ENCODE results near the gene MDH2. TPM values are rescaled to one million over a fixed set of nuclear protein-coding genes. Genes with fewer than 3 reads are reported as not detected.
"Not testable (repeated sequence)": the region's sequence is repeated elsewhere in the genome, so short reads cannot be mapped to it uniquely, and the experiment has no call there.

MDH2 gene
- total RNA-seq, 6 donors from 2014 or later: 52.4 to 131 (median 111) TPM

DNA sequence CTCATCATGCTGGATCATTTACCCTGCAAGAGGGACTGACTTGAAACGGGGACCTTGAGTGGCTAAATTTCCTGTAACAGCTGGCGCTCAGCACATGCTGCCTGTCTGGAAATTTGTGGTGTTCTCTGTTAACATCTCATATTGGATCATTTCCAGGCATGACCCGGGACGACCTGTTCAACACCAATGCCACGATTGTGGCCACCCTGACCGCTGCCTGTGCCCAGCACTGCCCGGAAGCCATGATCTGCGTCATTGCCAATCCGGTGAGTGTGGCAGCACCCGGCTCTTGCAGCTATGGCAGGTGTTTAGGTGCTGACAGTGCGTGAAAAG, 9.9 kb downstream of the MDH2 start:
- no peaks in the 10 kb centered on the region for H3K27me3 ChIP-seq
- no peak overlapping the region for H3K27ac ChIP-seq
- peaks cover 25 to 92% (median 66%) of the 10 kb centered on the region in 4 donors for H3K36me3 ChIP-seq
- no peak overlapping the region for H3K4me3 ChIP-seq
- no peak for DNase-seq
- TF ChIP-seq POLR2A (IDR thresholded peaks at IDR 0.05) (no peak), EP300 (IDR thresholded peaks at IDR 0.05) (no peak), POLR2AphosphoS5 (IDR thresholded peaks at IDR 0.05) (no peak)
- TF ChIP-seq, protein P1, sequence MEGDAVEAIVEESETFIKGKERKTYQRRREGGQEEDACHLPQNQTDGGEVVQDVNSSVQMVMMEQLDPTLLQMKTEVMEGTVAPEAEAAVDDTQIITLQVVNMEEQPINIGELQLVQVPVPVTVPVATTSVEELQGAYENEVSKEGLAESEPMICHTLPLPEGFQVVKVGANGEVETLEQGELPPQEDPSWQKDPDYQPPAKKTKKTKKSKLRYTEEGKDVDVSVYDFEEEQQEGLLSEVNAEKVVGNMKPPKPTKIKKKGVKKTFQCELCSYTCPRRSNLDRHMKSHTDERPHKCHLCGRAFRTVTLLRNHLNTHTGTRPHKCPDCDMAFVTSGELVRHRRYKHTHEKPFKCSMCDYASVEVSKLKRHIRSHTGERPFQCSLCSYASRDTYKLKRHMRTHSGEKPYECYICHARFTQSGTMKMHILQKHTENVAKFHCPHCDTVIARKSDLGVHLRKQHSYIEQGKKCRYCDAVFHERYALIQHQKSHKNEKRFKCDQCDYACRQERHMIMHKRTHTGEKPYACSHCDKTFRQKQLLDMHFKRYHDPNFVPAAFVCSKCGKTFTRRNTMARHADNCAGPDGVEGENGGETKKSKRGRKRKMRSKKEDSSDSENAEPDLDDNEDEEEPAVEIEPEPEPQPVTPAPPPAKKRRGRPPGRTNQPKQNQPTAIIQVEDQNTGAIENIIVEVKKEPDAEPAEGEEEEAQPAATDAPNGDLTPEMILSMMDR (IDR thresholded peaks at IDR 0.05): no peak
- ATAC-seq (ENCODE audit: low FRiP score in 2 of 2): no peak
- H3K4me1 ChIP-seq: peaks cover 0 to 5% (median 0%) of the 10 kb centered on the region in 4 donors
- 84 to 91% methylated on average over 7 to 11 of the region's 11 CpGs for WGBS, 2 donors
- no peaks in the 10 kb centered on the region for H3K9me3 ChIP-seq

DNA sequence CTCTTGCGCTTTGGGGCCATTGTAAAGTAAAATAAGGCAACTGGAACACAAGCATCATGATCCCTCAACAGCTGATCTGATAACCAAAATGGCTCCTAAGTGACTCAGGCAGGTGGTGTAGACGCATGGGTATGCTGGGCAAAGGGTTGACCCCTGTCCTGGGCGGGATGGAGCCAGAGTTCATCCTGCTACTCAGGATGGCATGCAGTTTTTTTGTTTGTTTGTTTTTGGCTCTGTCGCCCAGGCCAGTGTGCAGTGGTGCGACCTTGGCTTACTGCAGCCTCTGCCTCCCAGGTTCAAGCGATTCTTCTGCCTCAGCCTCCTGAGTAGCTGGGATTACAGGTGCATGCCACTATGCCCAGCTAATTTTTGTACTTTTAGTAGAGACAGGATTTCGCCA, 10.8 kb downstream of the MDH2 start:
- not testable (repeated sequence) for ATAC-seq (ENCODE audit: low FRiP score in 2 of 2); H3K9me3 ChIP-seq; DNase-seq; H3K4me3 ChIP-seq; H3K4me1 ChIP-seq; H3K27ac ChIP-seq; H3K27me3 ChIP-seq
- H3K36me3 ChIP-seq: peaks cover 25 to 97% (median 75%) of the 10 kb centered on the region in 4 donors
- WGBS, 2 donors: 90 to 96% methylated on average over 7 of the region's 7 CpGs

DNA sequence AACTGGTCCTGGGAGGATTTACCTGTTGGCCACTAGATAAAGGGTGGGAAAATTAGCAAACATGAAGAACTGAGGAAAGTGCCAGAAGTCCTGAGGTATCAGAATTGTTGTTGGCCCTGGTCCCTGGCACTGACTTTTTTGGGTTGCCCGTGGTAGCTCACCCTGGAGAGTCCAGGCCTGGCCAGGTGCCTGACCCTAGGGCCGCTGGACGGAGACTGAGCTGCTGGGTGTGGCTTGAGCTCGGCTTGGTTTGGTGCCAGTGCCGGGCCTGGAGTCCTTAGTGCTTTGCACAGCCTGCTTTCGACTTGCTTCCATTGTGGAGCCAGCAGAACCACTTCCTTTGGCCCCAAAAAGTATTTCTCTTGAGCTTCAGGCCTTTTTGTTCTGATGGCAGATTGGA, 12.9 kb downstream of the MDH2 start:
- no peaks in the 10 kb centered on the region for H3K9me3 ChIP-seq
- 71 to 85% methylated on average over 6 of the region's 6 CpGs for WGBS, 2 donors
- TF ChIP-seq, protein P1 (IDR thresholded peaks at IDR 0.05): no peak
- TF ChIP-seq POLR2A (IDR thresholded peaks at IDR 0.05) (no peak), POLR2AphosphoS5 (IDR thresholded peaks at IDR 0.05) (no peak), EP300 (IDR thresholded peaks at IDR 0.05) (no peak)
- H3K27ac ChIP-seq: no peak overlapping the region
- peaks cover 31 to 99% (median 89%) of the 10 kb centered on the region in 4 donors for H3K36me3 ChIP-seq
- no peaks in the 10 kb centered on the region for H3K4me1 ChIP-seq
- H3K4me3 ChIP-seq: no peak overlapping the region
- no peaks in the 10 kb centered on the region for H3K27me3 ChIP-seq
- DNase-seq: no peak
- ATAC-seq (ENCODE audit: low FRiP score in 2 of 2): no peak

DNA sequence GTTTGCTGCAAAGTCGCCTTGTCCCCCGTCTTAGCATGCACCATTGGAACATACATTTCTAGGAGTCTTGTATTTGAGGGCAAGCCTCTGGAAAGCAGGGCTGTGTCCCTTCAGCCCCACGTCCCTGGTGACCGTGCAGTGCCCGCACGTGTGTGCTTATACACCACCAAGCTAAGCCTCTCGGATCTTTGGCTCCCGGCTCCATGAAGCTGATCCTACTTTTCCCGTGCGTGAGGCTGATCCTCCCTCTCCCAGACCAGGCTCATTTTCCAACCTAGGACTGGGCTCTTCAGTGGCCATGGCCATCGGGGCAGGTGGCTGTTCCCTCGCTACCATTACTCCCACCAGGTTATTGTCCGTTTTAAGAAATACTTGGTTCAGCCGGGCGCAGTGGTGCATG, 14.3 kb downstream of the MDH2 start:
- WGBS, 2 donors: 96 to 97% methylated on average over 13 to 15 of the region's 15 CpGs
- DNase-seq (no peak), ATAC-seq (ENCODE audit: low FRiP score in 2 of 2) (no peak)
- Histone ChIP-seq H3K4me1 (no peaks in the 10 kb centered on the region), H3K27me3 (no peaks in the 10 kb centered on the region), H3K9me3 (no peaks in the 10 kb centered on the region), H3K4me3 (no peak overlapping the region), H3K36me3 (peaks cover 41 to 100% (median 98%) of the 10 kb centered on the region in 4 donors), H3K27ac (no peak overlapping the region)
- TF ChIP-seq, protein P1 (IDR thresholded peaks at IDR 0.05): no peak
- no peak for TF ChIP-seq POLR2A (IDR thresholded peaks at IDR 0.05)
- no peak for TF ChIP-seq EP300 (IDR thresholded peaks at IDR 0.05)
- TF ChIP-seq POLR2AphosphoS5 (IDR thresholded peaks at IDR 0.05): no peak

DNA sequence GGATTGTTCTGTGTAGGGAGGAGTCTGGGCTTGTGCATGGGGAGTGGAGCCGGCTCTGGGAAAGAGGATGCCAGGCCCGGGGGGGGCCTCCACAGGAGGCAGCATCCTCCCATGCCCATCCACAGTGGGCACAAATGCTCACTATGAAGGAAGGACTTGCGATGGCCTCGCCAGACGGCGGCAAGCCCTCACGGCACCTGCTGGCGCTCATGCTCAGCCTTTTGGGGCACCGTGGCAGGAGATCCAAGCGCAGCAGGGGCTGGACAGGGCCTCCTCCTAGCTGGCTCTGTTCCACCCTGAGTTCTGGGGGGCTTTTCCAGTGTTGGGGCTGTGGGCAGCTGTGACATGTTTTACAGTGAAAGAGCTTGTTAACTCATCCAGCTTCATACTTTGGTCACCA, 15.2 kb downstream of the MDH2 start:
- H3K36me3 ChIP-seq: peaks cover 33 to 96% (median 92%) of the 10 kb centered on the region in 4 donors

More for the DNA sequence above, 15.2 kb downstream of the MDH2 start:
- Histone ChIP-seq H3K4me3 (no peak overlapping the region), H3K27me3 (no peaks in the 10 kb centered on the region), H3K9me3 (no peaks in the 10 kb centered on the region), H3K4me1 (no peaks in the 10 kb centered on the region), H3K27ac (no peak overlapping the region)
- 90 to 96% methylated on average over 9 to 10 of the region's 10 CpGs for WGBS, 2 donors
- ATAC-seq (ENCODE audit: low FRiP score in 2 of 2) (no peak), DNase-seq (peak in 1 of 2 donors; percentile 64)
- no peak for TF ChIP-seq POLR2A (IDR thresholded peaks at IDR 0.05)
- no peak for TF ChIP-seq POLR2AphosphoS5 (IDR thresholded peaks at IDR 0.05)
- TF ChIP-seq, protein P1 (IDR thresholded peaks at IDR 0.05): no peak
- no peak for TF ChIP-seq EP300 (IDR thresholded peaks at IDR 0.05)
